DLD1 (cell line): Measurements from ENCODE around the gene DXO.
"Not testable (repeated sequence)": the region's sequence is repeated elsewhere in the genome, so short reads cannot be mapped to it uniquely, and the experiment has no call there.

Experiments used
- in situ Hi-C: cut with HindIII; loops from 2 replicates; pipeline ENCODE4 v1.10.0; 2017; ENCODE audit warnings: low sequenced_read_pairs

DXO gene

DNA sequence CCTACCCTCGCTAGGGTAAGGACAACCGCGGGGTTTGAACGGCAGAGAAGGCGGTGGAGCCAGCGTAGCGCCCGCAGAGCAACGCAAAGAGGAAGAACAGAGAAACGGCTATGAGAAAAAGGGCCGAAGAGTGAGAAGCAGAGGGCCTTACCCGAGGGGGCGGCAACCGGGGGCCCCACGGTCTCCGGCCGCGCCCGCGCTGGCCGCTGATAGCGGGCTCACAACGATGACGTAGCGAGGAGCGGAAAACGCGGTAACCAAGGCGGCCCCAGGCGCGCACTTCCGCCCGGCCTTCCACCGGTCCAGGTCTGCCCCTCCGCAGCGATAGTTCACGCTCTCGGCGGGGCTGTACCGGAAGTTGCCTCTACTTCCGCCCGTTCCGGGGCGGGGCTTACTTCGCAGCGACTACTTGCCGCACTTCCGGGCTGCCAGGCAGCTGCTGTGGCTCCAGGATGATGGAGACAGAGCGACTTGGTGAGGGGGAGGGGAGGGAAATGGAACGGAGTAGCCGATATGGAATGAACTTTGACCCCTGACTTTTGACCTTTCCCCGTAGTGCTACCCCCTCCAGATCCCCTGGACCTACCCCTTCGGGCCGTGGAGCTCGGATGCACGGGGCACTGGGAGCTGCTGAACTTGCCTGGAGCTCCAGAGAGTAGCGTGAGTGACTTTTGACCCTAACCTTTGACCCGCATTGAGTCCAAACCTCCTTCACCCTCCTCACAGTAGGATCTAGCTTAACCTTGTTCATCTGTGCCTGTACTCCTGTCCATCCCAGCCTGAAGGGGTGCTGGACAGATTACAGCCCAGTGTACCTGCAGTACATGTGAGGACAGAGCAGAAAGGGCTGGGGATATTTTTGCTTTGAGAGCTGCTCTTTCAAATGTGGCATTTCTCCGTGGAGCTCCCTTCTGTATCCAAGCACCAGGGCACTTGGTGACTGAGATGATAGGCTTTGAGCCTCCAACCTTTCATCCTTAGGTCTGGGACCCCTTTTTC, 12.9 kb downstream of the DXO start, which contains the start of the genes NELFE and SKIC2:
Gene NELFE, minus strand, starts transcription at position 231 of the 999 bp plus-strand sequence. CDS start 525 bp downstream, outside the sequence.
Gene SKIC2, plus strand, starts transcription at position 435 of the 999 bp plus-strand sequence. Its CDS starts 18 bp downstream, at position 453.
- in situ Hi-C loops = no loop called here

DNA sequence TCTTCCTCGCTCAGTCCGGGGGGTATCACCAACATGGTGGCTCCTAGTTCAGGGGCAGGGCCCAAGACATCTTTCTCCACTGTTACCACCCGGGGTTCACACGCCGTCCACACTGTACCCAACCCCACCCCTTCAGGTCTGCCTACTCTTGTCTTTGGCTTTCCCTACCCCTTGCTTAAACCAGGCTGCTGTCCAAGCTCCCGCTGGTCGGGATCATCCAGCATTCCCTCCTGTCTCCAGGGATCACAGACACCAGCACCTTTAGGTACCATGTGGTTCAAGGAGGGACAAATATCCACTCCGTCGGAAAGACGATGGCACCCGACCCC, 13.6 kb downstream of the DXO start:
- in situ Hi-C loops = no loop called here

DNA sequence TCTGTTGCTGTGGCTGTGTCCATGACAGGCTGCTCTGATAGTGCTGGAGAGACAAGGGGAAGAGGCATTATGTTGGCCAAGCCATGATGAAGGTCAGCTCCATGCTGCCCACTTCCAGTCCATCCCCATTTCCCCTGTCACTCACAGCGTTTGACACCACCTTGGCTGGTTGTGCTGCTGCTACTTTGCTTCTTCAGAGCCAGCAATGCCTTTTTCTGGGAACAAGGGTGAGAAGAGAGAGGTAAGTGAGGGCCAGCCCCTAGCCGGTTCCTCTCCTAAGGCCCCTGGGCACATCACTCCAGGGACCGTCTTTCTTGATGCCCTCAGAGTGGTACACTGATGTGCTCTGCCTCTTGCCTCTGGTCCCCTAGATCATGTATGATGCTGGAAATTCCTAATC, 15.1 kb downstream of the DXO start:
- in situ Hi-C loops = no loop called here

DNA sequence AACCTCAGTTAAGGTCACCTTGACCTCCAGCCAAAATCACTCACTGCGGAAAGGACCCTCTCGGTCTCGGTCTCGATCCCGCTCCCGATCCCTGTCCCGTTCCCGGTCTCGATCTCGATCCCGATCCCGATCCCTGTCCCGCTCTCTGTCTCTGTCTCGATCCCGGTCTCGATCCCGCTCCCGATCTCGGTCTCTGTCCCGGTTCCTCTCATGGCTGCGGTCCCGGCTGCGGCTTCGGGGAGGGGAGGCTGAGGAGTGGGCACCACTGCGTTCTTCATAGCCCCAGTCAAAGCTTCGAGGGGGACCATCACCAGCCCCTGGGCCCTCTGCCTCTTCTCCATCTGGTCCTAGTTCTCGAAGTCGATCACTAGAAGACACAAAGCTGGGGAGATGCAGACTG, 17.4 kb downstream of the DXO start:
- in situ Hi-C loops = no loop called here

DNA sequence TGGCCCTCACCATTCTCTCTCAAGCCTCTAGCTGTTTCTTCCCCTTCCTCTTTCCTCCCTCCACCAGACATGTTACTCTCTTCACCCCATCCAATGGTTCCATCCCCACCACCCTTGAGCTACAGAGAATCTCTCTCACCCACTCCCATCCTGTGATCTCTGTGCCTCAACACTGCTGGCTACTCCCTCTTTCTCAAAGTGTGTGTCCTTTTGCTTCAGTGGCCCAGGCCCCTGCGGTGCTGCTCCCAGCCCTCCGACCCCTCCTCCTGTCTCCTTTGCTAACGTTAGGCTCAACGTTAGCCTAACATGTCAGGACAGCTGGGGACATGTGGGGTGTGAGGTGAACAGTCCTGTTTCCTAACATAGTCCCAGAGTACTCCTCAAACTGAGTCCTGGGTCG, 19.0 kb downstream of the DXO start:
- in situ Hi-C loops = no loop called here

DNA sequence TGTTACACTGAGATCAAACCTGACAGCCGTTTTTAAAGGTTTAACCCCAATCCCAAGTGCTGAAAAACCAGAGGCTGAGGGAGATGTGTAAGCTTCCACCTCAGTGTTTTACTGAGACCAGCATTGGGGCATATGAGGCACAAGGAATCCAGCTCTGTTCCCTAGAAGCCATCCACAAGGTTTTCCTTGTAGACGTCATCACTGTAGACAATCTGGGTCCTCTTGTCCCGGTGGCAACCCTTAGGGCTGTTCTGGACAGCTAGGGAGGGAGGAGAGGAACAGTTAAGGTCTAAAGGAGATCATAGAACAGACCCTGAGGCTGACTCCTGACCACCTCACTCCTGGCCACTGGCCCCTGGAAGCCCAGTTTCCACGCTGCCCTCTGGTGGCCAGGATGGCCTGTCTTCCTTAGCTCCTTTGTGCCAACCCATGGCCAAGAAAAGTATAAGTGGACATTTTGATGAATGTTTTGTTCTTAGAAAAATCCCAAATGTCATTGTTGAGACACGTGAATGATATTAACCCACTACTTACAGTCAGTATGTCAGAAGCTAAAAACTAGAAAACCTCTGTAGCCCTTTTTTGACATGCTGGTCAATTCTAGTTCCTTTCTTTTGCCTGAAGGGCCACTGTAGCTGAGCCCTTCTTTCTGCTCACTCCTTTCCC, 19.7 kb downstream of the DXO start:
- in situ Hi-C loops = no loop called here

DNA sequence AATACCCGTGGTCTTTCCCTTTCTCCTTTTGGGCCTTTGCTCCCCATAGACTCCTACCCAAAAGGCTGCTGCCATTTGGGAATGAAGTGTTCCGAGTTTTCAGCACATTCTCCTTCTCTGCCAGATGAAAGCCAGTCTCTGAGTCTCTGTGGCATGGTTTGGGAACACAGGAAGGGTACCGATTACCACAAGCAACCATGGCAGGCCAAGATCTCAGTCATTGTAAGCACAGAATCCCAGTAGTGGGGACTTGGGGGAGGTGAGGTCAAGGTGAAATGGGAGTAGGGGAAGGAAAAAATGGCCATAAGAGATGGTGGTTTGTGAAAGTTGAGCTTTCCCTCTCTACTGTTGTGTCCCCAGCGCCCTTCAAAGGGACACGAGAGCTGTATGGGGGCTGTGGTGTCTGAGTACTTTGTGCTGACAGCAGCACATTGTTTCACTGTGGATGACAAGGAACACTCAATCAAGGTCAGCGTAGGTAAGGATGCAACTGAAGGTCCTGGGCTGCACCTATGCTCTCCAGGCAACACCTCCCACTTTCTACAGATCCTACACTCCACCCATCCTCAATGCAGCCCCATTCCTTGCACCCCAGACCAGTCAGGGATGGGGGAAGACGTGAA, 21.9 kb downstream of the DXO start:
- in situ Hi-C loops = no loop called here

DNA sequence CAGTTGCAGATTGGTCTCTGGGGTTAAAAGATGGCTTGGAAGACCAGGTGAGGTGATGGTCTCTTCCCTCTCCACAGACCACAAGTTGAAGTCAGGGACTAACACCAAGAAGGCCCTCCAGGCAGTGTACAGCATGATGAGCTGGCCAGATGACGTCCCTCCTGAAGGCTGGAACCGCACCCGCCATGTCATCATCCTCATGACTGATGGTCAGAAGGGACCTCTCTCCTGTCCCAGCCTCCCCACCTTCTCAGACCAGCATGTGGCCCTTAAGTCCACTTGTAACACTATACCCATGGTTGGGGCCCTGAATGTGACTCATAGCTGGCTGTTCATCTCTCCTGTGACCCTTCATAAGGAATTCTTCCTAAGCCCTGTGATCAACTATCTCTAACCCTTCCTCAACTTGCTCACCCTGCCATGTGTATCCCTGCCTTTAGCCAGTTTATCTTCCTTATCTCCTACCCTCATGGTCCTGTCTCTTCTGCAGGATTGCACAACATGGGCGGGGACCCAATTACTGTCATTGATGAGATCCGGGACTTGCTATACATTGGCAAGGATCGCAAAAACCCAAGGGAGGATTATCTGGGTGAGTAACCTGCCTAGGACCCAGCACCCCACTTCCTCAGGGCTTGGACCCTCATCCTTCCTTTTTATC, 23.1 kb downstream of the DXO start:
- in situ Hi-C loops = no loop called here

DNA sequence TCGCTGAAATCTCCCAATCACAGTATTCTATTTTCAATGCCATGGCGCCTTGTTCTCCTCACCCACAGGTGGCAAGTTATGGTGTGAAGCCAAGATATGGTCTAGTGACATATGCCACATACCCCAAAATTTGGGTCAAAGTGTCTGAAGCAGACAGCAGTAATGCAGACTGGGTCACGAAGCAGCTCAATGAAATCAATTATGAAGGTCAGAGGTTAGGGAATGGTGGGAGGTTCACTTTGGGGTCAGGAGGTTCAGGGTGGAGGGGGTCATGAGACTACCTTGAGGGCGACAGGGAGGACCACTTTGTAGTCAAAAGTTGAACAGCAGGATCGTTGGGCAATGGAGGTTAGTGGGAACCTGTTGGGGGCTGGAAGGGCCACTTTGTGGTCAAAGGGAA, 23.6 kb downstream of the DXO start:
- in situ Hi-C loops = no loop called here

DNA sequence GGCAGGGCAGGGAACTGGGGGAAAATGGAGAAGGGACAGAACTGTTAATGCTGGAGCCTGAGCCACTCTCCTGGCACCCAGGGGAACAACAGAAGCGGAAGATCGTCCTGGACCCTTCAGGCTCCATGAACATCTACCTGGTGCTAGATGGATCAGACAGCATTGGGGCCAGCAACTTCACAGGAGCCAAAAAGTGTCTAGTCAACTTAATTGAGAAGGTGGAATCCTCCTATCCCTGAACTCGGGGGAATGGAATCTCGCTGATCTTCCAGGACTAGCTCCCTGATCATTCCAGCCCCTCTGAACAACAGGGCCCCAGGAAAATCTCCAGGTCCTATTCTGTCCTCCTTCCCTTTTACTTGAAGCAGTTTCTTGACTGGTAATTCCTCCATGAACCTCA, 24.1 kb downstream of the DXO start:
- in situ Hi-C loops = no loop called here

DNA sequence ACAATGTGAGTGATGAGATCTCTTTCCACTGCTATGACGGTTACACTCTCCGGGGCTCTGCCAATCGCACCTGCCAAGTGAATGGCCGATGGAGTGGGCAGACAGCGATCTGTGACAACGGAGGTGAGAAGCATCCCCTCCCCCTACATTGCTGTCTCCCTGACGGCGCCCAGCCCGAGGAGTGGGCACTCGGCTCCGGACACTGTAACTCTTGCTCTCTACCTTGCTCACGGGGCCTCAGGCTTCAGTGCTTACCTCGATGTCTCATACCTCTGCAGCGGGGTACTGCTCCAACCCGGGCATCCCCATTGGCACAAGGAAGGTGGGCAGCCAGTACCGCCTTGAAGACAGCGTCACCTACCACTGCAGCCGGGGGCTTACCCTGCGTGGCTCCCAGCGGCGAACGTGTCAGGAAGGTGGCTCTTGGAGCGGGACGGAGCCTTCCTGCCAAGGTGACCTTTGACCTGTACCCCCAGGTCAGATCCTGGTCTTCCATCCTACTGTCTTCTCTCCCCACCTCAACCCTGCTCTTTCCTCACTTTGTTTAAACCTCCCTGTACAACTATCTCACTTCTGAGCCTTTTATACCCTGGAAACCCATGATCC, 24.8 kb downstream of the DXO start:
- in situ Hi-C loops = no loop called here

DNA sequence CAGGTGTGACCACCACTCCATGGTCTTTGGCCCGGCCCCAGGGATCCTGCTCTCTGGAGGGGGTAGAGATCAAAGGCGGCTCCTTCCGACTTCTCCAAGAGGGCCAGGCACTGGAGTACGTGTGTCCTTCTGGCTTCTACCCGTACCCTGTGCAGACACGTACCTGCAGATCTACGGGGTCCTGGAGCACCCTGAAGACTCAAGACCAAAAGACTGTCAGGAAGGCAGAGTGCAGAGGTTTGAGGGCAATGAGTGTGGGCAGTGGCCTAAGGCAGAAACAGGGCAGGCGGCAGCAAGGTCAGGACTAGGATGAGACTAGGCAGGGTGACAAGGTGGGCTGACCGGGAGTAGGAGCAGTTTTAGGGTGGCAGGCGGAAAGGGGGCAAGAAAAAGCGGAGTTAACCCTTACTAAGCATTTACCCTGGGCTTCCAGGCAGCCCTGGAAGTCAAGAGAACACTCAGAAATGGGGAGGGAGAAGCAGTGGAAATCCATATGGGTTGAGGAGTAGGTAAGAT, 25.5 kb downstream of the DXO start:
- in situ Hi-C loops = no loop called here

DNA sequence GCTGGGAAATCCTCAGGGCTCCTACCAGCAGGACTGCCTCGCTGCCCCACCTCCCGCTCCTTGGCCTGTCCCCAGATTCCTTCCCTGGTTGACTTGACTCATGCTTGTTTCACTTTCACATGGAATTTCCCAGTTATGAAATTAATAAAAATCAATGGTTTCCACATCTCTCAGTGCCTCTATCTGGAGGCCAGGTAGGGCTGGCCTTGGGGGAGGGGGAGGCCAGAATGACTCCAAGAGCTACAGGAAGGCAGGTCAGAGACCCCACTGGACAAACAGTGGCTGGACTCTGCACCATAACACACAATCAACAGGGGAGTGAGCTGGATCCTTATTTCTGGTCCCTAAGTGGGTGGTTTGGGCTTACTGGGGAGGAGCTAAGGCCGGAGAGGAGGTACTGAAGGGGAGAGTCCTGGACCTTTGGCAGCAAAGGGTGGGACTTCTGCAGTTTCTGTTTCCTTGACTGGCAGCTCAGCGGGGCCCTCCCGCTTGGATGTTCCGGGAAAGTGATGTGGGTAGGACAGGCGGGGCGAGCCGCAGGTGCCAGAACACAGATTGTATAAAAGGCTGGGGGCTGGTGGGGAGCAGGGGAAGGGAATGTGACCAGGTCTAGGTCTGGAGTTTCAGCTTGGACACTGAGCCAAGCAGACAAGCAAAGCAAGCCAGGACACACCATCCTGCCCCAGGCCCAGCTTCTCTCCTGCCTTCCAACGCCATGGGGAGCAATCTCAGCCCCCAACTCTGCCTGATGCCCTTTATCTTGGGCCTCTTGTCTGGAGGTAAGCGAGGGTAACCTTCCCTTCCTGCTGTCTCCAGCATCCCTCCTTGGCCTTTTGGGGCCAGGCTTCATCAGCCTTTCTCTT, 26.2 kb downstream of the DXO start, which contains the start of gene CFB:
Gene CFB, plus strand, starts transcription at position 589 of the 863 bp plus-strand sequence. Its CDS starts 127 bp downstream, at position 716.
- in situ Hi-C loops = no loop called here

DNA sequence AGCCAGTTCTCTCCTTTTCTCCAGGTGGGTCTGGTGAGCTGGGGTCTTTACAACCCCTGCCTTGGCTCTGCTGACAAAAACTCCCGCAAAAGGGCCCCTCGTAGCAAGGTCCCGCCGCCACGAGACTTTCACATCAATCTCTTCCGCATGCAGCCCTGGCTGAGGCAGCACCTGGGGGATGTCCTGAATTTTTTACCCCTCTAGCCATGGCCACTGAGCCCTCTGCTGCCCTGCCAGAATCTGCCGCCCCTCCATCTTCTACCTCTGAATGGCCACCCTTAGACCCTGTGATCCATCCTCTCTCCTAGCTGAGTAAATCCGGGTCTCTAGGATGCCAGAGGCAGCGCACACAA, 26.8 kb downstream of the DXO start:
- in situ Hi-C loops = no loop called here

DNA sequence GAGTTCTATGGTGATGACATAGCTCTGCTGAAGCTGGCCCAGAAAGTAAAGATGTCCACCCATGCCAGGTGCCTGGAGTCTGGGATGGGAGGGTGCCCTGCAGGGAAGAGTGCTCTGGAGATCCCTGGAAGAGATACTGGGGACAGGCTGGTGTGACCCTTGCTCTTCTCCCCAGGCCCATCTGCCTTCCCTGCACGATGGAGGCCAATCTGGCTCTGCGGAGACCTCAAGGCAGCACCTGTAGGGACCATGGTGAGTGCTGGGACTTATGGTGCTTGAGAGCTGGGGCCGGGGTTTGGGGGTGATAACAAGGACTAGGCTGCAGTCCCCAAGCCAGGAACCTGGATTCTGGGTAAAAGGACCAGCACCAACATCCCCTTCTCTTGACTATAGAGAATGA, 28.2 kb downstream of the DXO start:
- in situ Hi-C loops = no loop called here

DNA sequence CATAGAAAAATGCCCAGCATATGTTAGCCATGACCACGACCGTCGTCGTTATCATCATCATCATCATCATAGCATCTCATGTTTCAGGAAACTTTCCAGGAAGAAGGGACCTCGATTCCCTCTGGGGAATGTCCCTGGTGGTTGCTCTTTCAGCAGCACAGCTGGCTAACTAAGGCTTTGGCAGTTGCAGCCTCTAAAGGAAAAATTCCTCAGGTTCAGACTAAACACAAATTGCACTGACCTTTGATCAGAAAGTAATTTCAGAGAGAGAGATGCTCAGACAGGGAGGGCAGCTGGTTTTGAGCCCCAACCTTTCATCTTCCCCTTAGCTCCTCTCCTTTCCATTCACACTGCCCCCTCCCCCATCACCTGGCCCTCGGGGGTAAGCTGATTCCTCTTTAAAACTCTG, 31.7 kb downstream of the DXO start:
- in situ Hi-C loops = no loop called here

DNA sequence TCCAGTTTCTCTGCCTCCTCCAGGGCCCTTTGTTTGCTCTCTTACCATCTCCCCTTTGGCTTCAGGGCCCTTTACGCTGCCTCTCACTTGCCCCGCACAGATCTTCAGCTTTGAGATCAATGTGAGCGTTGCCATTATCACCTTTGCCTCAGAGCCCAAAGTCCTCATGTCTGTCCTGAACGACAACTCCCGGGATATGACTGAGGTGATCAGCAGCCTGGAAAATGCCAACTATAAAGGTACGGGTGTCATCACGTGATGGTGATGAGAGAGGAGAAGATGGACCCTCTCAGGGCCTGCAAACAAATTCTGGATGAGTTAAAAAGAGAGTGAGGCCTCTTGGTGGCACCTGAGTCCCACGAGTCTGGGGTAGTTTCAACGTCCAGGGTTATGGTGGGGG, 36.1 kb downstream of the DXO start:
- in situ Hi-C loops = no loop called here

DNA sequence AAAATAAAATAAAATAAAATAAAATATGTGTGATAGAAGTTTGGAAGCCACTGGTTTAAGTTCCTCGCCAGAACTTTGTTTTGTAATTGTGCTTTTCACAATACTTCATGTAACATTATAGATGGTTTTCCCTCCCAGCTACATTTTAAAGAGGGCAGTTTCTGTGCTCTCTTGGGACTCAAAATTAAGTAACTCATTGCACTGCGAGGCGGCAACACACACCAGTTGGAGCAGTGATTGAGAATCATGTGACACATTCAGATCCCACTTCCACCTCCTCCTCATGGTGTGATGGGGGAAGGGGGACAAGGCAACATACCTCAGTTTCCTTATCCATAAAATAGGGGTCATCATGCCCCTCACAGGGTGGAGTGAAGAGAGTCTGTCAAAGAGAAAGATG, 36.9 kb downstream of the DXO start:
- in situ Hi-C loops = no loop called here

DNA sequence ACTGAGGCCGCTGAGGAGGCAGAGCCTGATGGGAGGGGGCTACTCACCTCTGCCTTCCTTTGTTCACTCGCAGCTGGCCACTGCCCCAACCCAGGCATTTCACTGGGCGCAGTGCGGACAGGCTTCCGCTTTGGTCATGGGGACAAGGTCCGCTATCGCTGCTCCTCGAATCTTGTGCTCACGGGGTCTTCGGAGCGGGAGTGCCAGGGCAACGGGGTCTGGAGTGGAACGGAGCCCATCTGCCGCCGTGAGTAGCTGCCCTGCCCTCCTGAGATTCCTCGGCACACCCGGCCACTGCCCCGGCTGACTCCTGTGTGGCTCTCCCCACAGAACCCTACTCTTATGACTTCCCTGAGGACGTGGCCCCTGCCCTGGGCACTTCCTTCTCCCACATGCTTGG, 38.4 kb downstream of the DXO start:
- in situ Hi-C loops = no loop called here

DNA sequence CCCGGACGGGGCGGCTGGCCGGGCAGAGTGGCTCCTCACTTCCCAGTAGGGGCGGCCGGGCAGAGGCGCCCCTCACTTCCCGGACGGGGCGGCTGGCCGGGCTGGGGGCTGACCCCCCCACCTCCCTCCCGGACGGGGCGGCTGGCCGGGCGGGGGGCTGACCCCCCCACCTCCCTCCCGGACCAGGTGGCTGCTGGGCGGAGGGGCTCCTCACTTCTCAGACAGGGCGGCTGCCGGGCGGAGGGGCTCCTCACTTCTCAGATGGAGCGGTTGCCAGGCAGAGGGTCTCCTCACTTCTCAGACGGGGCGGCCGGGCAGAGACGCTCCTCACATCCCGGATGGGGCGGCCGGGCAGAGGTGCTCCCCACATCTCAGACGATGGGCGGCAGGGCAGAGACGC, 39.8 kb downstream of the DXO start:
- in situ Hi-C loops = not testable (repeated sequence)
